ENCODE measurements around the gene CMTM2. TPM values are rescaled to one million over a fixed set of nuclear protein-coding genes. Genes with fewer than 3 reads are reported as not detected.

Gene CMTM2
- total RNA-seq, 2 experiments from 2014 or later, result 0.29 TPM; not detected in 1

DNA sequence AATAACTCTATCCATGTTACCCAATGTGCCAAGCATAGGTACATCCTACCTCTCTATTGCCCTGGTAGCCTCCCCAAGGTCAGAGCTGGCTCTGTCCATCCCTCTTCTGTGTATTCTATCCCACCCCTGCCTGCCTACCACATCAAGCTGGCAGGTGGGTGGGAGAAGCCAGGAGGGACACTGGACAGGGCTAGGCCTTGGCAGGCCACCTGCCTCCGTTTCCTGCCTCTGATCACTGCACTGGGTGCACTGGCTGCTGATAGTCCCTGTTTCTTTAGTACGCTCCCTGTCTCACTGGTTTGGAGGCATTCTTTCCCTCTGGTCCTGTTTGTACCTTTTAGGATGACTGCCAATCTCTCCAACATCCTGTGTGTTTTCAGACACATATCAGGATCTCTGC is 42.0 kb upstream of the CMTM2 start:
- Mint-ChIP-seq H3K27me3 (no peaks in the 10 kb centered on the region), H3K9me3 (no peaks in the 10 kb centered on the region), H3K27ac (no peak overlapping the region), H3K36me3 (ENCODE audit: low read depth) (no peaks in the 10 kb centered on the region), H3K4me1 (ENCODE audit: low read depth) (peaks cover 9% of the 10 kb centered on the region), H3K4me3 (no peak overlapping the region)
- no peak for ATAC-seq
- CTCF ChIA-PET, result interaction anchor here (1.0 to 1.3 kb wide), 2 partner anchors 12 to 54 kb away, joined by 3 to 5 read pairs; no protein-coding TSS in a partner anchor
- POLR2A ChIA-PET, result no interaction called here
- TF ChIP-seq, protein P1, sequence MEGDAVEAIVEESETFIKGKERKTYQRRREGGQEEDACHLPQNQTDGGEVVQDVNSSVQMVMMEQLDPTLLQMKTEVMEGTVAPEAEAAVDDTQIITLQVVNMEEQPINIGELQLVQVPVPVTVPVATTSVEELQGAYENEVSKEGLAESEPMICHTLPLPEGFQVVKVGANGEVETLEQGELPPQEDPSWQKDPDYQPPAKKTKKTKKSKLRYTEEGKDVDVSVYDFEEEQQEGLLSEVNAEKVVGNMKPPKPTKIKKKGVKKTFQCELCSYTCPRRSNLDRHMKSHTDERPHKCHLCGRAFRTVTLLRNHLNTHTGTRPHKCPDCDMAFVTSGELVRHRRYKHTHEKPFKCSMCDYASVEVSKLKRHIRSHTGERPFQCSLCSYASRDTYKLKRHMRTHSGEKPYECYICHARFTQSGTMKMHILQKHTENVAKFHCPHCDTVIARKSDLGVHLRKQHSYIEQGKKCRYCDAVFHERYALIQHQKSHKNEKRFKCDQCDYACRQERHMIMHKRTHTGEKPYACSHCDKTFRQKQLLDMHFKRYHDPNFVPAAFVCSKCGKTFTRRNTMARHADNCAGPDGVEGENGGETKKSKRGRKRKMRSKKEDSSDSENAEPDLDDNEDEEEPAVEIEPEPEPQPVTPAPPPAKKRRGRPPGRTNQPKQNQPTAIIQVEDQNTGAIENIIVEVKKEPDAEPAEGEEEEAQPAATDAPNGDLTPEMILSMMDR (IDR thresholded peaks at IDR 0.05), result no peak
- intact Hi-C loops (cut with micrococcal nuclease), result no loop called here
- DNase-seq, result no peak

- ChIA-PET CTCF (interaction anchor here (1.0 to 2.0 kb wide), 2 partner anchors 10 to 23 kb away, joined by 3 to 5 read pairs; no protein-coding TSS in a partner anchor), POLR2A (no interaction called here)
- TF ChIP-seq, protein P1 (IDR thresholded peaks at IDR 0.05), result no peak
- H3K36me3 Mint-ChIP-seq (ENCODE audit: low read depth), result no peaks in the 10 kb centered on the region
- no peaks in the 10 kb centered on the region for H3K27me3 Mint-ChIP-seq
- ATAC-seq, result no peak
- no peak overlapping the region for H3K4me3 Mint-ChIP-seq
- no peak for DNase-seq
- intact Hi-C loops (cut with micrococcal nuclease), result no loop called here
- H3K9me3 Mint-ChIP-seq, result no peaks in the 10 kb centered on the region
- no peak overlapping the region for H3K27ac Mint-ChIP-seq
- H3K4me1 Mint-ChIP-seq (ENCODE audit: low read depth), result peaks cover 13% of the 10 kb centered on the region
These were observed 40.4 kb upstream of the CMTM2 start for GRCh38 chr16:66538910-66539309.

DNA sequence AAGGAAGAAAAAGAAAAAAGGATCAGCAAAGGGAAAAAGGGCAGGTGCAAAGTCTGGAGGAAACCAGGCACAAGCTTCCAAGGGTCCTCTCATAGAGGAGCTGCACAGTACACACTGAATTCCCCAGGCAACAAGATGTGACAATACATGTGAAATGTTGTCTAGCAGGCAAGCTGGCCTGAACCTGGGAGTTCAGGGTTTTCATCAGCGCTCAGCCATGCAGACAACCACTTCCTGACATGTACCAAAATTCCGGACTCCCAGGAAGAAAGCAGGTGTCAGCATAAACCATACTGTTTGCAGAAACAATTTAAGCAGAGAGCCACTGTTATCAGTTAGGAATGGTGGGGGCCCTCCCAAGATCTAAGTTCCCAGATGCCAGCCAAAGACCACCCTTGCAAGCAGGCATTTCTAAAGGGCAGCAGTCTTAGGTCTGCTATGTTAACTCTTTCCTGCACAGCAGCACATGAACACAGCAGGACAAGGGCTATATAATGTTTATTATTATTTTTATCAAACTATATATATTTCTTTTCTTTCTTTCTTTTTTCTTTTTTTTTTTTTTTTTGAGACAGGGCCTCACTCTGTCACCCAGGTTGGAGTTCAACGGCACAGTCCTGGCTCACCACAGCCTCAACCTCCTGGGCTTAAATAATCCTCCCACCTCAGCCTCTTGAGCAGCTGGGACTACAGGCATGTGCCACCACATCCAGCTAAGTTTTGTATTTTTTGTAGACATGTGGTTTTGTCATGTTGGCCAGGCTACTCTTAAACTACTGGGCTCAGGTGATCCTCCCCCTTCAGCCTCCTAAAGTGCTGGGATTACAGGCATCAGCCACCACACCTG is 39.4 kb upstream of the CMTM2 start:
- no peaks in the 10 kb centered on the region for H3K27me3 Mint-ChIP-seq
- H3K9me3 Mint-ChIP-seq, result no peaks in the 10 kb centered on the region
- ChIA-PET CTCF (interaction anchor here (0.7 to 2.0 kb wide), 3 partner anchors 9 to 33 kb away, joined by 3 to 5 read pairs (median 3); no protein-coding TSS in a partner anchor), POLR2A (interaction anchor here (2.1 kb wide), 1 partner anchor 9 kb away, joined by 5 read pairs; no protein-coding TSS in a partner anchor)
- H3K4me1 Mint-ChIP-seq (ENCODE audit: low read depth), result peaks cover 15% of the 10 kb centered on the region
- H3K4me3 Mint-ChIP-seq, result no peak overlapping the region
- no peaks in the 10 kb centered on the region for H3K36me3 Mint-ChIP-seq (ENCODE audit: low read depth)
- ATAC-seq (peak; percentile 13), DNase-seq (no peak)
- no peak overlapping the region for H3K27ac Mint-ChIP-seq
- intact Hi-C loops (cut with micrococcal nuclease), result no loop called here
- TF ChIP-seq, protein P1 (IDR thresholded peaks at IDR 0.05), result no peak

DNA sequence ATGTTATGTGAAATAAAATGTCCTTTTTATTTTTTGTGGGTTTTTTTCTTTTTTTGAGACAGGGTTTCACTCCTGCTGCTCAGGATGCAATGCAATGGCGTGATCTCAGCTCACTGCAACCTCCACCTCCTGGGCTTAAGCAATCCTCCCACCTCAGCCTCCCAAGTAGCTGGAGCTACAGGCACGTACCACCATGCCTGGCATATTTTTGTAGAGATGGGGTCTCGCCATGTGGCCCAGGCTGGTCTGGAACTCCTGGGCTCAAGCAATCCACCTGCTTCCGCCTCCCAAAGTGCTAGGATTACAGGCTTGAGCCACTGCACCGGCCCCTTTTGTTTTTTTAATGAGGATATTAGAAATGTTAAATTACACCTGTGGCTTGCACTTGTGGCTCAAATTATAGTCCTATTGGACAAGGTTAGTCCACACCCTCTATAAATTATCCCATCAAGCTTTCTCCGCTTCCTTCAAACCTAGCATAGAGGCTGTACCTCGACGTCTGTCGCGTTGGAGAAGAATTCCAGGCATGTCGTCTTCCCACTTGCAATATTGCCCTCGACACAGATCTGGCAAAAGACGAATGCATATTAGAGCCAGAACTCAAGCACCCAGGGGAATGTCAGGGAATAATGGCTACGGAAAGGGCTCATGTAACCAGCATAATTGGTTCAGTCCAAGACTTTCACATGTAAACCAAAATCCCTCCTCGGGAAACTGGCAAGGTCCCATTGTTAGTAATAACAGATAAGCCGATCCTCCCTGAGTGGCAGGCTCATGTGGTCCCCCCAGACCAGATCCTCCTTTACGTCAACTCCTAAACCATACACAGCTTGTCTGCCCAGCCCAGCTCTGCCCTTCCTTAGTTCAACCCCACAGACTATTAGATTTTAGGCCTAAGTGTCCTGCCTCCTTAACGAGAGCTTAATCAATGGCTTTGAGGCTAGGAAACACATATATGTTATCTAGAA is 37.6 kb upstream of the CMTM2 start:
- no peak overlapping the region for H3K4me3 Mint-ChIP-seq
- ATAC-seq (no peak), DNase-seq (no peak)
- peaks cover 17% of the 10 kb centered on the region for H3K4me1 Mint-ChIP-seq (ENCODE audit: low read depth)
- H3K27me3 Mint-ChIP-seq, result no peaks in the 10 kb centered on the region
- no peaks in the 10 kb centered on the region for H3K9me3 Mint-ChIP-seq
- ChIA-PET POLR2A (interaction anchor here (2.1 to 2.9 kb wide), 2 partner anchors 8 to 10 kb away, joined by 5 to 12 read pairs; partner anchors contain the start of gene CKLF), CTCF (interaction anchor here (0.6 to 1.6 kb wide), 3 partner anchors 11 to 20 kb away, joined by 3 to 4 read pairs (median 4); partner anchors contain the start of gene CKLF)
- no peaks in the 10 kb centered on the region for H3K36me3 Mint-ChIP-seq (ENCODE audit: low read depth)
- intact Hi-C loops (cut with micrococcal nuclease), result no loop called here
- TF ChIP-seq, protein P1 (IDR thresholded peaks at IDR 0.05), result no peak
- no peak overlapping the region for H3K27ac Mint-ChIP-seq
